ENCODE data around the gene ANKMY1. TPM values are rescaled to one million over a fixed set of nuclear protein-coding genes. Genes with fewer than 3 reads are reported as not detected.

ANKMY1 gene
- total RNA-seq, 1 donor from 2014 or later, result 20.6 TPM

GRCh38 chr2:240469239-240469636 lies 88.5 kb downstream of the ANKMY1 start:
- intact Hi-C loops (cut with DNase I), result no loop called here
- peak in 1 of 2 donors; percentile 93 for DNase-seq (ENCODE audit: extremely low spot score in 2 of 2)
- H3K27ac ChIP-seq, result no peak overlapping the region

GRCh38 chr2:240468303-240469238 lies 89.2 kb downstream of the ANKMY1 start:
- no peak for TF ChIP-seq POLR2AphosphoS5 (IDR thresholded peaks at IDR 0.05; ENCODE audit: insufficient read depth in 1 of 2, low read depth in 1 of 2)
- no peak for TF ChIP-seq CTCF (IDR thresholded peaks at IDR 0.05)
- no peak for TF ChIP-seq POLR2A (IDR thresholded peaks at IDR 0.05)

More at GRCh38 chr2:240469239-240469636, 88.5 kb downstream of the ANKMY1 start:
- Histone ChIP-seq H3K4me3 (no peak overlapping the region), H3K27me3 (no peaks in the 10 kb centered on the region), H3K36me3 (peaks cover 0 to 13% of the 10 kb centered on the region in 2 donors), H3K9me3 (peaks cover 5% of the 10 kb centered on the region), H3K4me1 (no peaks in the 10 kb centered on the region)
- TF ChIP-seq CTCF (IDR thresholded peaks at IDR 0.05) (no peak), POLR2AphosphoS5 (IDR thresholded peaks at IDR 0.05; ENCODE audit: insufficient read depth in 1 of 2, low read depth in 1 of 2) (no peak), POLR2A (IDR thresholded peaks at IDR 0.05) (no peak)

DNA sequence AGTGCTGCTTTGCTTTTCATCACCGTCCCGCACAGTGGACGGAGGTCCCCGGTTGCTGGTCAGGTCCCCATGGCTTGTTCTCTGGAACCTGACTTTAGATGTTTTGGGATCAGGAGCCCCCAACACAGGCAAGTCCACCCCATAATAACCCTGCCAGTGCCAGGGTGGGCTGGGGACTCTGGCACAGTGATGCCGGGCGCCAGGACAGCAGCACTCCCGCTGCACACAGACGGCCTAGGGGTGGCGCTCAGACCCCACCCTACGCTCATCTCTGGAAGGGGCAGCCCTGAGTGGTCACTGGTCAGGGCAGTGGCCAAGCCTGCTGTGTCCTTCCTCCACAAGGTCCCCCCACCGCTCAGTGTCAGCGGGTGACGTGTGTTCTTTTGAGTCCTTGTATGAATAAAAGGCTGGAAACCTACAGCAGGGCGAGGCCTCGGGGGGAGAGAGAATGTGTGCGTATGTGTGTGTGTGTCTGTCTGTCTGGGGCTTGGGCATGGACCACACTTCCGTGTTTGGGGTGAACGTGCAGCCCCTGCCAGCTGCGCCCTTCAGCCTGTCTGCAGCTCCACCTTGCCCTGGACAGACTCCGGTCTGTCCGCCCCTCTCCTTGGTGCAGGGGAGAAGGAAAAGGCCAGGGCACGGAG lies 90.0 kb downstream of the ANKMY1 start:
- intact Hi-C loops (cut with DNase I), result no loop called here
- H3K27ac ChIP-seq, result no peak overlapping the region
- peak; percentile 79 to 88 for DNase-seq (ENCODE audit: extremely low spot score in 2 of 2)

More at GRCh38 chr2:240468303-240469238, 89.2 kb downstream of the ANKMY1 start:
- Histone ChIP-seq H3K36me3 (peaks cover 0 to 15% of the 10 kb centered on the region in 2 donors), H3K27me3 (no peaks in the 10 kb centered on the region), H3K4me1 (no peaks in the 10 kb centered on the region), H3K9me3 (peaks cover under 1% of the 10 kb centered on the region), H3K4me3 (no peak overlapping the region), H3K27ac (no peak overlapping the region)
- peak; percentile 85 to 94 for DNase-seq (ENCODE audit: extremely low spot score in 2 of 2)
- intact Hi-C loops (cut with DNase I), result no loop called here

DNA sequence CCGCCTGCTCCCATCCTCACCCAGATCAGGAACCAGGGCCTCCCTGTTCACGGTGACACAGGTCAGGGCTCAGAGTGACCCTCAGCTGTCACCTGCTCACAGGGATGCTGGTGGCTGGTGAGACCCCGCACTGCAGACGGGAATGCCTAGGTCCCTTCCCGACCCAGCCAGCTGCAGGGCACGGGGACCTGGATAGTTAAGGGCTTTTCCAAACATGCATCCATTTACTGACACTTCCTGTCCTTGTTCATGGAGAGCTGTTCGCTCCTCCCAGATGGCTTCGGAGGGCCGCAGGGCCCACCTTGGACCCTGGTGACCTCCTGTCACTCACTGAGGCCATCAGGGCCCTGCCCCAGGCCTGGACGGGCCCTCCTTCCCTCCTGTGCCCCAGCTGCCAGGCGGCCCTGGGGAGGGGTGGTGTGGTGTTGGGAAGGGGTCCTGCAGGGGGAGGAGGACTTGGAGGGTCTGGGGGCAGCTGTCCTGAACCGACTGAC lies 90.6 kb downstream of the ANKMY1 start:
- H3K4me3 ChIP-seq, result no peak overlapping the region
- peaks cover 0 to 15% of the 10 kb centered on the region in 2 donors for H3K36me3 ChIP-seq
- no peaks in the 10 kb centered on the region for H3K9me3 ChIP-seq
- peak in 1 of 2 donors; percentile 85 for DNase-seq (ENCODE audit: extremely low spot score in 2 of 2)
- TF ChIP-seq POLR2AphosphoS5 (IDR thresholded peaks at IDR 0.05; ENCODE audit: insufficient read depth in 1 of 2, low read depth in 1 of 2), result no peak
- no peak for TF ChIP-seq CTCF (IDR thresholded peaks at IDR 0.05)
- no peak for TF ChIP-seq POLR2A (IDR thresholded peaks at IDR 0.05)
- H3K4me1 ChIP-seq, result no peaks in the 10 kb centered on the region
- H3K27ac ChIP-seq, result no peak overlapping the region
- H3K27me3 ChIP-seq, result no peaks in the 10 kb centered on the region
- intact Hi-C loops (cut with DNase I), result no loop called here

More for the DNA sequence above, 90.0 kb downstream of the ANKMY1 start:
- Histone ChIP-seq H3K4me3 (no peak overlapping the region), H3K36me3 (peaks cover 0 to 15% of the 10 kb centered on the region in 2 donors), H3K9me3 (no peaks in the 10 kb centered on the region), H3K4me1 (no peaks in the 10 kb centered on the region), H3K27me3 (no peaks in the 10 kb centered on the region)
- TF ChIP-seq POLR2A (IDR thresholded peaks at IDR 0.05) (no peak), CTCF (IDR thresholded peaks at IDR 0.05) (no peak), POLR2AphosphoS5 (IDR thresholded peaks at IDR 0.05; ENCODE audit: insufficient read depth in 1 of 2, low read depth in 1 of 2) (no peak)

Data from vagina (tissue), 2 donors.